DLD1 (cell line): ENCODE results near the gene COPB2.

Experiments
- in situ Hi-C: cut with HindIII; loops from 2 replicates; pipeline ENCODE4 v1.10.0; 2017; ENCODE audit warnings: low sequenced_read_pairs

Gene COPB2

DNA sequence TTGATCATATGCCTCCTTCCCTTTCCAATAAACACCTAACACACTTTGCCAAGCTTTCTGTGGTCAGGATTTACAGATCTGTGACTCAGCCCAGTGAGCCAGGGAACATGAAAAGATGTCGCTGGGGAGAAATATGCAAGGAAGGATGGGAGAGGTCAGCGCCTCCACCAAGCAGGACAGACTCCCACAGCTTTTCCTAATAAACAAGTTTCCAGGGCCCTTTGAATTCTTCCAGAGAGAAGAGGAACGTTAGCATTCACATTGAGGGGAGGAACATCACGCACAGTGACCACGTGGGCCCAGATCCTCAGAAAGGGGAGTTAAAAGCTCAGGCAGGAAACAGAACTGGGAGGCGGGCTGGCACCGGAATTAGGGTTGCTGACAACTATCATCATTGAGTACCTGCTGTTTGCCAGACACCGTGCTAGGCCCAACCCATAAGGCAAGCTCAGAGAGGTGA, 78.9 kb downstream of the COPB2 start:
- in situ Hi-C loops, result loop anchor here (10.0 kb wide), 1 partner anchor 196 kb away; no protein-coding TSS in a partner anchor

DNA sequence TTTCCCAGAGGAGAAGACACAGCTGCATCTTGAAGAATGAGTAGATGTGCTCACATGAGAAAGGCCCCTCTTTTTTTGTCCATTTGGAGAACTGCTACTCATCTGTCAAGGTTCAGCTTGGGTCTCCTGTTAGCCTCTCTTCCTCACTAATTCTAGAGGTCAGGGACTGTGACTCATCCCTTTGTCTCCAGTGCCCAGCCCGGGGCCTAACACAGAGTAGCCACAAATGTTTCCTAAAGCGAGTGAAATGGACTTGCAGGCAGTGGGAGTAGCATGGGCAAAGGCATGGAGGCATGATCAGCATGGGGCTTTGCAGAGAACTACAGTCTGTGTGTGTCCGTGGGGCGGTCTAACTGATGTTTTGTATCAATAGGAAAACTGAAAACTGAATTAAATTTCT, 79.6 kb downstream of the COPB2 start:
- in situ Hi-C loops, result loop anchor here (10.0 kb wide), 1 partner anchor 195 kb away; no protein-coding TSS in a partner anchor

DNA sequence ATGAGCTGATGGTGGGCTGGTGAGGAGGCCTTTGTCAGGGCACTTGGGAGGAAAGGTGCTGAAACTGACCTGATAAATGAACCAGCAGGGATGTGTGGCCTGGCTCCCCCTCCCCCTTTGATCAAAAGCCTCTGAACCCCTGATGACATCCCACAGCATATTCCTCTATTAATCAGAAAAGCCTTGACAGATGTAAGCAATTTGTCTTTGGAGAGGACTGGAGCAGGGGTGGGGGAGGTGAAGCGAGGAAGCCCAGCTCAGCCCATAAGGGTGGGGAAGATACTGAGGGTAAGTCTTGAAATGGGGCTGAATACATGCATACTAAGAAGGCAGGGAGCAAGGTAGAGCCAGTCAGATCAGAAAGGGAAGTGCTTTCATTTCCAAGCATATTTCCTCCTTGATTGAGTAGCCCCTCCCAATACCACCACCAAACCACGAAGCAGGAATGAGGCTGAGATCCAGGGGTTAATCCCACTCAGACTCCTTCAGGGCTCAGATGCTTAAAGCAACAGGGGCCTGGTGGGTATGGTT, 80.3 kb downstream of the COPB2 start:
- in situ Hi-C loops, result no loop called here

DNA sequence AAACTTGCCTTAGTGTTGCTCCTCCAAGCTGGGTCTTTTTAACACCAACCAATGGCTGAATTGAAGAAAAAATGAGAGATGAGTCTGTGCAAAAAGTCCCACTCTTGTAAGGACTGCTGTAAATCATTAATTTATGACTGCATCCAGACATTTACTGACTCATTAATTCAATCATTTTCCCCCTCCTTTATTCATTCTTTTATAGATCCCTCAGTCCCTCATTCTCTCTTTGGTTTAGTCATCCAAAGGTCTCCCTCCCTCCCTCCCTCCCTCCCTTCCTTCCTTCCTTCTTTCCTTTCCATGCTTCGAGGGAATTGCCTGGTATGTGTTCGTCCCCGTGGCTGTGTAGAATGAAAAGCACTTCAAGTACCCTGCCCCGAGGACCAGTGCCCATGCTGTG, 80.9 kb downstream of the COPB2 start:
- in situ Hi-C loops, result no loop called here

DNA sequence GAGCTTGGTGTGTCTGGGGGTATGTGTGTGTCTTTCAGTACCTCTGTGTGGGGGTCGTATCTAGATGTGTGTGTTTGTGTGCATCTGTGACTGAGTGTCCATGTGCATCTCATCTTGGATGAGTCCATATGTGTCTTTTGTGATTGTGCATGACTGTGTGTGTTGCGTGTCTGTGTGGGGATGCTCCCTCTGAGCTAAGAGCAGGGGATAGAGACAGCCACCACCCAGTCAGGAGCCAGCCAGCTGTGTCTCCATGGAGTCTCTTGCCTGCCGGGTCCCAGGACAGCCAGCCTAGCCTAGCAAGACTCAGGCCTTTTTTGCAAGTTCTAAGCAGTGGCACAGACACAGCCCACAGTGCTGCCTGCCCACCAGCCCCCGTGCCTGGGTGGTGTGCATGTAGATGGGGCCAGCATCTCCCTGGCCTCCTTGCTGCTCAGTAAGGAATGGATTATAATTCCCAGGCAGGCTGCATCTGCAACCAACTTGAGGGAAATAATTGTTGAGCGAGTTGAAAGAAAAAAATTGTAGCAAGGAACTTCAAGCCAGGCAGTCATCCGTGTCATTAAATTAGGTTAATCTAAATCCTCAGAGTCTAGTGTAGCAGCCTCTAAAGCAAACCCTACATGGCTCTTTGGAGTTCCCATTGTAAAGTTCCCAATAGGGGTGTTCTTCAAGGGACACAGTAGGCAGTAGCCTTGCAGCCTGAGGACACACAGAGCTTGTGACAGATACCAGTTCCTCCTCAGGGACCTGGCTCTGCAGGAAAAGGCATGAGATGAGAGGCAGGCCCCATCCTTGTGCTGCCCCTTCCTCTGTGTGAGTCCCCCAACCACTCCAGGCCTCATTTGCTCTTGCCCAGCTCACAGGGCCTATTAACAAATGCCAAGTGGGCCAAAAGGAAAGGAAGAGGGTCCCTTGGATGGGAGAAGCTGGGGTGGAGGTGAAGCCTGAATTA, 81.6 kb downstream of the COPB2 start:
- in situ Hi-C loops, result no loop called here
